ENCODE data around the gene TNFRSF13B. TPM values are rescaled to one million over a fixed set of nuclear protein-coding genes. Genes with fewer than 3 reads are reported as not detected.
"Not testable (repeated sequence)": the region's sequence is repeated elsewhere in the genome, so short reads cannot be mapped to it uniquely, and the experiment has no call there.

The TNFRSF13B gene
- total RNA-seq, 1 experiment from 2014 or later = not detected

- Histone ChIP-seq H3K27me3 (replicated peaks) (no peaks in the 10 kb centered on the region; the same call in 1 of the 2 replicates), H3K4me1 (replicated peaks) (peaks cover 10% of the 10 kb centered on the region; the same call in 1 of the 2 replicates), H3K27ac (no peak overlapping the region), H3K9me3 (replicated peaks) (no peaks in the 10 kb centered on the region), H3K36me3 (no peaks in the 10 kb centered on the region), H3K4me3 (no peak overlapping the region)
- no peak for DNase-seq (ENCODE audit: low read depth in 1 of 2, low spot score in 2 of 2)
Observed at GRCh38 chr17:16972346-16972745, 428 bp upstream of the TNFRSF13B start.

- no peak for DNase-seq (ENCODE audit: low read depth in 1 of 2, low spot score in 2 of 2)
- H3K27ac ChIP-seq = no peak overlapping the region
- no peaks in the 10 kb centered on the region for H3K4me1 ChIP-seq (replicated peaks)
- H3K36me3 ChIP-seq = no peaks in the 10 kb centered on the region
- H3K4me3 ChIP-seq = no peak overlapping the region
- no peaks in the 10 kb centered on the region for H3K9me3 ChIP-seq (replicated peaks)
- no peaks in the 10 kb centered on the region; the same call in 1 of the 2 replicates for H3K27me3 ChIP-seq (replicated peaks)
Observed at GRCh38 chr17:16969931-16970906, 1.7 kb downstream of the TNFRSF13B start.

- no peaks in the 10 kb centered on the region for H3K36me3 ChIP-seq
Observed at GRCh38 chr17:16968786-16969185, 3.1 kb downstream of the TNFRSF13B start.

GRCh38 chr17:16962804-16963203 lies 9.1 kb downstream of the TNFRSF13B start:
- no peaks in the 10 kb centered on the region for H3K4me1 ChIP-seq (replicated peaks)
- H3K36me3 ChIP-seq = no peaks in the 10 kb centered on the region
- no peak overlapping the region for H3K27ac ChIP-seq
- no peaks in the 10 kb centered on the region; the same call in 1 of the 2 replicates for H3K27me3 ChIP-seq (replicated peaks)
- H3K4me3 ChIP-seq = no peak overlapping the region
- no peak for DNase-seq (ENCODE audit: low read depth in 1 of 2, low spot score in 2 of 2)
- H3K9me3 ChIP-seq (replicated peaks) = no peaks in the 10 kb centered on the region

More at GRCh38 chr17:16968786-16969185, 3.1 kb downstream of the TNFRSF13B start:
- Histone ChIP-seq H3K27me3 (replicated peaks) (no peaks in the 10 kb centered on the region; the same call in 1 of the 2 replicates), H3K9me3 (replicated peaks) (no peaks in the 10 kb centered on the region), H3K4me1 (replicated peaks) (no peaks in the 10 kb centered on the region), H3K27ac (no peak overlapping the region), H3K4me3 (no peak overlapping the region)
- no peak for DNase-seq (ENCODE audit: low read depth in 1 of 2, low spot score in 2 of 2)

- no peaks in the 10 kb centered on the region; the same call in 1 of the 2 replicates for H3K27me3 ChIP-seq (replicated peaks)
Observed at GRCh38 chr17:16961792-16962191, 10.1 kb downstream of the TNFRSF13B start.

GRCh38 chr17:16961022-16961421 lies 10.9 kb downstream of the TNFRSF13B start:
- not testable (repeated sequence) for H3K4me1 ChIP-seq (replicated peaks); H3K9me3 ChIP-seq (replicated peaks); H3K36me3 ChIP-seq; DNase-seq (ENCODE audit: low read depth in 1 of 2, low spot score in 2 of 2); H3K27me3 ChIP-seq (replicated peaks); H3K27ac ChIP-seq; H3K4me3 ChIP-seq

More at GRCh38 chr17:16961792-16962191, 10.1 kb downstream of the TNFRSF13B start:
- Histone ChIP-seq H3K36me3 (no peaks in the 10 kb centered on the region), H3K4me3 (no peak overlapping the region), H3K4me1 (replicated peaks) (no peaks in the 10 kb centered on the region), H3K27ac (no peak overlapping the region), H3K9me3 (replicated peaks) (no peaks in the 10 kb centered on the region)
- no peak for DNase-seq (ENCODE audit: low read depth in 1 of 2, low spot score in 2 of 2)

- H3K27me3 ChIP-seq (replicated peaks); DNase-seq (ENCODE audit: low read depth in 1 of 2, low spot score in 2 of 2); H3K27ac ChIP-seq; H3K36me3 ChIP-seq; H3K4me3 ChIP-seq; H3K4me1 ChIP-seq (replicated peaks); H3K9me3 ChIP-seq (replicated peaks): not testable (repeated sequence)
Observed at GRCh38 chr17:16955011-16955410, 16.9 kb downstream of the TNFRSF13B start.

- no peak overlapping the region for H3K4me3 ChIP-seq
- H3K27ac ChIP-seq = no peak overlapping the region
- peaks cover 8% of the 10 kb centered on the region; the same call in 1 of the 2 replicates for H3K9me3 ChIP-seq (replicated peaks)
- H3K4me1 ChIP-seq (replicated peaks) = no peaks in the 10 kb centered on the region
- DNase-seq (ENCODE audit: low read depth in 1 of 2, low spot score in 2 of 2) = no peak
- H3K36me3 ChIP-seq = no peaks in the 10 kb centered on the region
- H3K27me3 ChIP-seq (replicated peaks) = no peaks in the 10 kb centered on the region; the same call in 1 of the 2 replicates
Observed at GRCh38 chr17:16954521-16954920, 17.4 kb downstream of the TNFRSF13B start.

GRCh38 chr17:16953841-16954240 lies 18.1 kb downstream of the TNFRSF13B start:
- H3K4me1 ChIP-seq (replicated peaks) = no peaks in the 10 kb centered on the region
- no peaks in the 10 kb centered on the region for H3K36me3 ChIP-seq
- peaks cover 8% of the 10 kb centered on the region for H3K9me3 ChIP-seq (replicated peaks)
- no peak overlapping the region for H3K27ac ChIP-seq
- no peak overlapping the region for H3K4me3 ChIP-seq
- H3K27me3 ChIP-seq (replicated peaks) = no peaks in the 10 kb centered on the region; the same call in 1 of the 2 replicates
- DNase-seq (ENCODE audit: low read depth in 1 of 2, low spot score in 2 of 2) = no peak

GRCh38 chr17:16953347-16953746 lies 18.6 kb downstream of the TNFRSF13B start:
- Histone ChIP-seq H3K9me3 (replicated peaks) (peaks cover 12% of the 10 kb centered on the region), H3K36me3 (no peaks in the 10 kb centered on the region), H3K4me3 (no peak overlapping the region), H3K27me3 (replicated peaks) (no peaks in the 10 kb centered on the region; the same call in 1 of the 2 replicates), H3K27ac (no peak overlapping the region), H3K4me1 (replicated peaks) (no peaks in the 10 kb centered on the region)
- DNase-seq (ENCODE audit: low read depth in 1 of 2, low spot score in 2 of 2) = no peak

GRCh38 chr17:16952401-16952800 lies 19.5 kb downstream of the TNFRSF13B start:
- Histone ChIP-seq H3K36me3 (no peaks in the 10 kb centered on the region), H3K27ac (no peak overlapping the region), H3K9me3 (replicated peaks) (peaks cover 15% of the 10 kb centered on the region)

GRCh38 chr17:16950488-16950887 lies 21.4 kb downstream of the TNFRSF13B start:
- Histone ChIP-seq H3K4me1 (replicated peaks) (peaks cover 12% of the 10 kb centered on the region), H3K27ac (no peak overlapping the region), H3K9me3 (replicated peaks) (peaks cover 8% of the 10 kb centered on the region), H3K27me3 (replicated peaks) (no peaks in the 10 kb centered on the region), H3K4me3 (no peak overlapping the region), H3K36me3 (no peaks in the 10 kb centered on the region)
- no peak for DNase-seq (ENCODE audit: low read depth in 1 of 2, low spot score in 2 of 2)

More at GRCh38 chr17:16952401-16952800, 19.5 kb downstream of the TNFRSF13B start:
- no peak overlapping the region for H3K4me3 ChIP-seq
- DNase-seq (ENCODE audit: low read depth in 1 of 2, low spot score in 2 of 2) = no peak
- peaks cover 3% of the 10 kb centered on the region; the same call in 1 of the 2 replicates for H3K4me1 ChIP-seq (replicated peaks)
- H3K27me3 ChIP-seq (replicated peaks) = no peaks in the 10 kb centered on the region

- Histone ChIP-seq H3K4me3 (no peak overlapping the region), H3K36me3 (no peaks in the 10 kb centered on the region), H3K4me1 (replicated peaks) (peaks cover 12% of the 10 kb centered on the region), H3K27ac (no peak overlapping the region), H3K9me3 (replicated peaks) (peaks cover 7% of the 10 kb centered on the region), H3K27me3 (replicated peaks) (no peaks in the 10 kb centered on the region)
- DNase-seq (ENCODE audit: low read depth in 1 of 2, low spot score in 2 of 2) = no peak
Observed at GRCh38 chr17:16948587-16949376, 23.1 kb downstream of the TNFRSF13B start.
